Measurements from ENCODE around the gene KLK12. TPM values are rescaled to one million over a fixed set of nuclear protein-coding genes. Genes with fewer than 3 reads are reported as not detected.

Gene KLK12
- total and polyA plus RNA-seq, 9 of the 15 experiments (the other 6 are each of a cell fraction or from before 2014, with no cell fraction given): not detected

DNA sequence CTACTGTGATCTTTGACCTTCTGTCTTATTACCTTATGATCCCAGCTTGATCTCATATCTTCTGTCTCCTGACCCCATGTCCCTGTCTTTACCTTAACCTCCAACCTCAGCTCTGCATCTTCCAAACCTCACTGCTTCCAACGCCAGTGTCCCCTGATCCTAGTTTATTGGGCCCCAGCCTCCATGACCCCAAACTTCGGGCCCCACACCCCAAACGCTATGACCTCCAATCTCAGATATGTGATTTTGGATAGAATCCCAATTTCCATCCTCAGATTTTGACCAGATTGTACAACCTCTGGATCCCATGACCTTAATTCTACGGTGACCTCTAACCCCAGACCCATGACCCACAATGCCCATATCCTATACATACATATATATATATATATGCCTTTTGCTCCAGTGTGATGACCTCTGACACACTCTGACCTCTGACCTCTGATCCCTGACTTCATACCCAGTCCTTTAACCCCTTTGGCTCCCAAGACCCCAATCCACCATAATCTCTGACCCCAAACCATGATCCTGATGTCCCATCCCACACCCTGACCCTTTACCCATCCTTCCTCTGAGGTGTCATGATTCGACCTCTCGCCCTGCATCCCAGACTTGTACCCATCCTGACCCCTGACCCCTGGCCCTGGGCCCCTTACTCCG lies 3.5 kb downstream of the KLK12 start (continued):
- TF ChIP-seq, protein P1, sequence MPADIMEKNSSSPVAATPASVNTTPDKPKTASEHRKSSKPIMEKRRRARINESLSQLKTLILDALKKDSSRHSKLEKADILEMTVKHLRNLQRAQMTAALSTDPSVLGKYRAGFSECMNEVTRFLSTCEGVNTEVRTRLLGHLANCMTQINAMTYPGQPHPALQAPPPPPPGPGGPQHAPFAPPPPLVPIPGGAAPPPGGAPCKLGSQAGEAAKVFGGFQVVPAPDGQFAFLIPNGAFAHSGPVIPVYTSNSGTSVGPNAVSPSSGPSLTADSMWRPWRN (IDR thresholded peaks at IDR 0.05; ENCODE audit: low read depth): no peak
- no peak for TF ChIP-seq ZNF197 (CRISPR knock-in tag; IDR thresholded peaks at IDR 0.05; ENCODE audit: low read depth)

GRCh38 chr19:51030631-51031030 lies 4.2 kb downstream of the KLK12 start:
- FAIRE-seq: no peak
- Histone ChIP-seq H2AFZ (ENCODE audit: low read depth, low read length) (no peak overlapping the region), H3K9me3 (replicated peaks; ENCODE audit: control insufficient read depth, insufficient read depth, low read depth, low read length) (no peaks in the 10 kb centered on the region), H3K9me1 (ENCODE audit: control insufficient read depth, insufficient read depth, low read length) (peaks cover 2% of the 10 kb centered on the region), H4K20me1 (replicated peaks; ENCODE audit: control insufficient read depth, insufficient read depth, low read length) (no peaks in the 10 kb centered on the region), H3K4me2 (ENCODE audit: insufficient read depth, low read length) (no peak overlapping the region), H3K4me3 (no peak overlapping the region), H3K36me3 (ENCODE audit: control insufficient read depth, insufficient read depth, low read length) (no peaks in the 10 kb centered on the region), H3K27me3 (ENCODE audit: control insufficient read depth in 2 of 2, insufficient read depth in 2 of 2, low read length in 2 of 2) (peaks cover 15 to 58% of the 10 kb centered on the region in 2 experiments), H3K4me1 (replicated peaks in 1 of 2; ENCODE audit: control insufficient read depth in 2 of 2, insufficient read depth in 2 of 2, low read length in 2 of 2) (peaks cover 0 to 14% of the 10 kb centered on the region in 2 experiments; a peak in 2 of 5 replicates), H3K9ac (ENCODE audit: insufficient read depth in 1 of 2, low read depth in 2 of 2, low read length in 2 of 2) (no peak overlapping the region), H3K27ac (ENCODE audit: extremely low read depth, low read depth, low read length) (no peak overlapping the region), H3K79me2 (ENCODE audit: control insufficient read depth, insufficient read depth, low read length) (no peaks in the 10 kb centered on the region)
- no peak for DNase-seq (ENCODE audit: extremely low read depth in 1 of 4, low spot score in 3 of 4)
- ChIA-PET POLR2A (no interaction called here), CTCF (ENCODE audit: low intra/inter-chr PET ratio) (no interaction called here)
- no peak for ATAC-seq
- no TSS peak for BruUV-seq (replicated peaks)
- WGBS (ENCODE audit: insufficient coverage, low coverage, missing lambda C conversion rate): 5% methylated on average over 12 of the region's 13 CpGs
- intact Hi-C loops (cut with micrococcal nuclease): no loop called here
- in situ Hi-C loops (cut with MboI): no loop called here
- TF ChIP-seq NCOA6 (IDR thresholded peaks at IDR 0.05) (no peak), KAT8 (IDR thresholded peaks at IDR 0.05; ENCODE audit: low read depth) (no peak), ZNF699 (CRISPR knock-in tag; IDR thresholded peaks at IDR 0.05; ENCODE audit: insufficient replicate concordance) (no peak), NR3C1 (CRISPR knock-in tag; IDR thresholded peaks at IDR 0.05) (no peak), POLR2AphosphoS2 (IDR thresholded peaks at IDR 0.05; ENCODE audit: low read length) (no peak), HDAC3 (IDR thresholded peaks at IDR 0.05; ENCODE audit: borderline replicate concordance, partially characterized antibody) (no peak), ZNF445 (CRISPR knock-in tag; IDR thresholded peaks at IDR 0.05; ENCODE audit: low read depth) (no peak), ZNF644 (tag; IDR thresholded peaks at IDR 0.05; ENCODE audit: low read depth) (no peak), ESRRA (IDR thresholded peaks at IDR 0.05; ENCODE audit: borderline replicate concordance, low read depth) (no peak), SRF (CRISPR knock-in tag; IDR thresholded peaks at IDR 0.05) (no peak)
- TF ChIP-seq, protein P2, sequence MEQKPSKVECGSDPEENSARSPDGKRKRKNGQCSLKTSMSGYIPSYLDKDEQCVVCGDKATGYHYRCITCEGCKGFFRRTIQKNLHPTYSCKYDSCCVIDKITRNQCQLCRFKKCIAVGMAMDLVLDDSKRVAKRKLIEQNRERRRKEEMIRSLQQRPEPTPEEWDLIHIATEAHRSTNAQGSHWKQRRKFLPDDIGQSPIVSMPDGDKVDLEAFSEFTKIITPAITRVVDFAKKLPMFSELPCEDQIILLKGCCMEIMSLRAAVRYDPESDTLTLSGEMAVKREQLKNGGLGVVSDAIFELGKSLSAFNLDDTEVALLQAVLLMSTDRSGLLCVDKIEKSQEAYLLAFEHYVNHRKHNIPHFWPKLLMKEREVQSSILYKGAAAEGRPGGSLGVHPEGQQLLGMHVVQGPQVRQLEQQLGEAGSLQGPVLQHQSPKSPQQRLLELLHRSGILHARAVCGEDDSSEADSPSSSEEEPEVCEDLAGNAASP (IDR thresholded peaks at IDR 0.05): no peak
- TF ChIP-seq, protein P3, sequence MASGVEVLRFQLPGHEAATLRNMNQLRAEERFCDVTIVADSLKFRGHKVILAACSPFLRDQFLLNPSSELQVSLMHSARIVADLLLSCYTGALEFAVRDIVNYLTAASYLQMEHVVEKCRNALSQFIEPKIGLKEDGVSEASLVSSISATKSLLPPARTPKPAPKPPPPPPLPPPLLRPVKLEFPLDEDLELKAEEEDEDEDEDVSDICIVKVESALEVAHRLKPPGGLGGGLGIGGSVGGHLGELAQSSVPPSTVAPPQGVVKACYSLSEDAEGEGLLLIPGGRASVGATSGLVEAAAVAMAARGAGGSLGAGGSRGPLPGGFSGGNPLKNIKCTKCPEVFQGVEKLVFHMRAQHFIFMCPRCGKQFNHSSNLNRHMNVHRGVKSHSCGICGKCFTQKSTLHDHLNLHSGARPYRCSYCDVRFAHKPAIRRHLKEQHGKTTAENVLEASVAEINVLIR (CRISPR knock-in tag; IDR thresholded peaks at IDR 0.05): no peak
- TF ChIP-seq, protein P4, sequence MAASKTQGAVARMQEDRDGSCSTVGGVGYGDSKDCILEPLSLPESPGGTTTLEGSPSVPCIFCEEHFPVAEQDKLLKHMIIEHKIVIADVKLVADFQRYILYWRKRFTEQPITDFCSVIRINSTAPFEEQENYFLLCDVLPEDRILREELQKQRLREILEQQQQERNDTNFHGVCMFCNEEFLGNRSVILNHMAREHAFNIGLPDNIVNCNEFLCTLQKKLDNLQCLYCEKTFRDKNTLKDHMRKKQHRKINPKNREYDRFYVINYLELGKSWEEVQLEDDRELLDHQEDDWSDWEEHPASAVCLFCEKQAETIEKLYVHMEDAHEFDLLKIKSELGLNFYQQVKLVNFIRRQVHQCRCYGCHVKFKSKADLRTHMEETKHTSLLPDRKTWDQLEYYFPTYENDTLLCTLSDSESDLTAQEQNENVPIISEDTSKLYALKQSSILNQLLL (CRISPR knock-in tag; IDR thresholded peaks at IDR 0.05; ENCODE audit: borderline replicate concordance): no peak

Measured in K562 (cell line).